GM04503 (cell line): ENCODE data around the gene C19orf67.
A peak's percentile ranks its signal among the peaks of the same experiment; 100 is the strongest.

Source experiments
- DNase-seq: peaks from one replicate; pipeline ENCODE4 v3.0.0-alpha.2; 2012; ENCODE audit warnings: low read depth

The C19orf67 gene

DNA sequence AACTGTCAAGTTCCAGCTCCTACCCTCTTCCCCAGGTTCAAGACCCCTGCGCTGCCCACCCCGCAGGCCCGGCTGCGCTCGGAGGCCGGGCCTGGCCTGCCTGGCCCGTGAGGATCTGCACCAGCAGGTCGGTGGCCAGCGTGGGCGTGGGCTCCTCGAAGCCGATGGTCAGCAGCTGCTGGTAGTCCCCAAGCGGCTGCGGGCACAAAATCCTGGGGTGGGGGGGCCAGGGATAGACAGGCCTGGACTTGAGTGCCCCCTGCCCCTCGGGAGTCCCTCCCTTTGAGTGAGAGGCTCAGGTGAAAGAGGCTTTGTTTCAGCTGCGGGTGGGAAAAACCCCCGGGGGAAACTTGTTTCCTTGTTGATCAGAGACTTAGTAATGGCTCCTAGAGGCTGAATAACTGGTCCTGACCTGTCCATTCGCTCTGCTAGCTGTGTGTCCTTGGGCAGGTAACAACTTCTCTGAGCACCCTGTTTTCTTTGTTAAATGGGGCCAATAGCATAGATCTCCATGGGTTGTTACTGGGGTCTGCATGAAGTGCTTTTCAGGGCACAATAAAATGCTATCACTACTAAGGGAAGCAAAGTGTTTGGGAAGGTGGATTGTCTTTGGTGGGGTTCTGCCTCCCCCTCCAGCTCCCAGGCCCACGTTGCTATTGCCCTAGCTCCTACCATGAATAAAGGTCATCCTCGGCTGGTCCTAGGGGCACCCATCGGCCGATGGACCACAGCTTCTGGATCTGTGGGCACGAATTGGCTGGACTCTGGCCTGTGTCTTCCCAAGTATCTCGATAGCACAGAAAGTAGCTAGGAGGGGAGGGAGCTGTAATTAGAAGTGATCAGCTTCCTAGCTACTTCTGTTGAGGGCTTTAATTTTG lies 3.5 kb downstream of the C19orf67 start:
- DNase-seq = no peak

GRCh38 chr19:14080887-14081796 lies 4.4 kb downstream of the C19orf67 start:
- peak; percentile 97 for DNase-seq

GRCh38 chr19:14078411-14078810 lies 7.2 kb downstream of the C19orf67 start:
- no peak for DNase-seq

DNA sequence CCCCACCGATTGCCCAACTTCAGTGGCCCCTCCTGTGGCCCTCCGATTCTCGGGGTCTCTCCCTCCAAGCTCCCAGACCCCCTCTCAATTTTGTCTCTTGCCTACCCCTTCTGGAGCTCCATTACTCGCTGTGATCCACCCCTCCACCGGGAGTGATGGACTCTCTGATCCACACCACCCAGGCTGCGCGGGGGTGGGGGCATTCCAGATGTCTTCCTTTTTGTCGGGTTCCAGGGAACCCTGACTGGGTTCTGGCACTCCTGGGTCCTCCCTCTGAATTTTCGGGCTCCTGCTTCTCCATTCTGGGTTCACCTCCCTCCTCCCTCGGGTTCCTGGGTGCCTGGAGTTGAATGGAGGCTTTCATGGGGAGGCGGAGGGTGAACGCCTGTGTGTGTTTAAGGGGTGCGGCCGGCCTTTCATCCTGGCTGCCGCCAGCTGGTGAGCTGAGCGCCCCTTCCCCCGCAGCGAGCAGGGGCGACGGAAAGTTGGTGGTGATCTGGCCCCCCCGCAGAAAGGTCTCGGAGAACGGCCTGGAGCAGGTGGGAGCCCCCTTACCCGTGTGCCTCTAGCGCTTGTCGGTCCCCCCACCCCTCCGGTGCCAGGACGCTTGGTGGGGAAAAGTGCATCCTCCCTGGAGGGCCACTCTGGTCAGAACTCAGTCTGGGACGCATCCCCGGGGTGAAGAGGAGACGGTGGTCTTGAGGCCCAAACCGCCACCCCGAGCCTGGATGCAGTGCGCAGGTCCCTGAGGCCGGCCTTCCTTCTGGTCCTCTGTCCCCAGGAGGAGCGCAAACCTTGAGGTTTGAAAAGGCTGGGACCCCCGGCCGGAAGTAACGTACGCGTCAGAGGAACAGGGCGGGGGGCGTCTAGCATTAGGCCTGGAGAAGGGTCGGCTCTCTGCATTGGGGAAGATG lies 11.4 kb downstream of the C19orf67 start:
- DNase-seq = no peak

DNA sequence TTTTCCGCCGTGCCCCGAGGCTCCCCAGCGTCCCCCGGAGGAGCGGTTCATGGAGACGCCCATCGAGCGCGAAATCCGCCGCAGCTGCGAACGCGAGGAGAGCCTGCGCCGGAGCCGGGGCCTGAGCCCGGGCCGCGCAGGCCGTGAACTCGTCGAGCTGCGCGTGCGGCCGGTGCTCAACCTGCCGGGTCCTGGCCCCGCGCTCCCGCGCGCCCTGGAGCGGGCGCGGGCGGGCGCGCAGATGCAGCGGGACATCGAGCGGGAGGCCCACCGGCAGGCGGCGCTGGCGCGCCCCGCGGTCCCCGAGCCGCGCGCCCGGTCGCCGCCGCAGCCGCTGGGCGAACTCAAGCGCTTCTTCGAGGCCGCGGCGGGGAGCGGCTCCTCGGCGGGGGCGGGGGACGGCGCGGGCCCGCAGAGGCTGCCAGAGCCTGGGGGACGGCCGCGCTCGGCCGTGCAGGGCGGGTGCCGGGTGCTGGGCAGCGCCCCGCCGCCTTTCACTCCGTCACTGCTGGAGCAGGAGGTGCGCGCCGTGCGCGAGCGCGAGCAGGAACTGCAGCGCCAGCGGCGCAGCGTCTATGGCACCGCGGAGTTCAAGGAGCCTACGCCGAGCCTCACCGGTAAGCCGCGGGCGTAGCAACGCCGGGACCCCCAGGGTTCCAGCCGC lies 12.2 kb downstream of the C19orf67 start:
- no peak for DNase-seq

DNA sequence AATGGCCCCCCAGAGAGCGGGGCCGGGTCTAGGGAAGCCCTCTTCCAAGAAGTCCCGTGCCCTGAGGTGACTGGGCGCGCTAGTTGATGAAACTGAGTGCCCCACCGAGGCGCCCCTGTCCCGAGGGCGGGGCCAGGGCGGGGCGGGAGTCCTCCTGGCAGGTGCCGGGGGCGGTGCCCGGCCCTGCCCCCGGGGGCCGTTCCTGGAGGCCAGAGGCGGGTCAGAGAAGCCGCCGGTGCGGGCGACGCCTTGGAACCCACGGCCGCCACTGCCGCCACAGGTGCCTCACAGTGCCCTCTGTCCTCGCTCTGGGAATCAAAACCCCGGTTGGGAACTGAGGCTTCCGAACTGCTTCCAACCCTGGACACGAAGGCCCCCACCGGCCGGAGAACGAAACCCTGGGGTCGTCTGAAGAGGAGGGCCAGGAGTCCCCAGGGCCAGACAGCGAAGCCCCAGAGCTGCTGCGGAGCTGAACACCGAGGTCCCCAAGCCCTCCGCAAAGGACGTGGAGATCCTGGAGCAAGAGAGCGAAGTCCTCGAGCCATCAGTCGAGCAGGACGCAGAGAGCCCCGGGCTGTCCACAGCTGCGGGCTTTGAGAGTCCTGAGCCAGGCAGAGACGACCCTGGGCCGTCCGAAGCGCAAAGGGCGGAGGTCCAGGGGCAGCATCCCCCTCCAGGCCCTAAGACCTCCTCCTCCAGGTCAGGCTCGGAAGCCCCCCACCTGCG lies 12.9 kb downstream of the C19orf67 start, which contains the start of gene MISP3:
Gene MISP3 (plus strand): TSS at position 252 of the 726 bp plus-strand sequence. CDS start 524 bp downstream, outside the sequence.
- DNase-seq = no peak

- DNase-seq = no peak
These were observed 15.1 kb downstream of the C19orf67 start for GRCh38 chr19:14070268-14071050.

- DNase-seq = no peak
These were observed 19.4 kb downstream of the C19orf67 start for GRCh38 chr19:14066134-14066533.

DNA sequence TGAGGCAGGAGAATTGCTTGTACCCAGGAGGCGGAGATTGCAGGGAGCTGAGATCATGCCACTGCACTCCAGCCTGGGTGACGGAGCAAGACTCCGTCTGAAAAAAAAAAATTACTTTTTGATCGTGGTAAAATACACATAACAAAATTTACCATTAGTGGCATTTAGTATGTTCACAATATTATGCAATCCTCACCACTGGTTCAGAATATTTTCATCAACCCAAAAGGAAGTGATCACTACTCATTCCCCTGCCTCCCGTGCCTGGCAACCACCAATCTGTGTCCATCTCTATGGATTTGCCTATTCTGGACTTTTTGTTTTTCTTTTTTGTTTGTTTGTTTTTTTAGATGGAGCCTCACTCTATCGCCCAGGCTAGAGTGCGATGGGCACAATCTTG lies 22.5 kb downstream of the C19orf67 start:
- DNase-seq = no peak

- DNase-seq = no peak
These were observed 23.1 kb downstream of the C19orf67 start for GRCh38 chr19:14062558-14062855.

- DNase-seq = no peak
These were observed 23.6 kb downstream of the C19orf67 start, which contains the start of gene PALM3 for GRCh38 chr19:14061751-14062557. Gene PALM3 (minus strand): TSS chr19:14062076. CDS start chr19:14061980, 96 bp downstream.

DNA sequence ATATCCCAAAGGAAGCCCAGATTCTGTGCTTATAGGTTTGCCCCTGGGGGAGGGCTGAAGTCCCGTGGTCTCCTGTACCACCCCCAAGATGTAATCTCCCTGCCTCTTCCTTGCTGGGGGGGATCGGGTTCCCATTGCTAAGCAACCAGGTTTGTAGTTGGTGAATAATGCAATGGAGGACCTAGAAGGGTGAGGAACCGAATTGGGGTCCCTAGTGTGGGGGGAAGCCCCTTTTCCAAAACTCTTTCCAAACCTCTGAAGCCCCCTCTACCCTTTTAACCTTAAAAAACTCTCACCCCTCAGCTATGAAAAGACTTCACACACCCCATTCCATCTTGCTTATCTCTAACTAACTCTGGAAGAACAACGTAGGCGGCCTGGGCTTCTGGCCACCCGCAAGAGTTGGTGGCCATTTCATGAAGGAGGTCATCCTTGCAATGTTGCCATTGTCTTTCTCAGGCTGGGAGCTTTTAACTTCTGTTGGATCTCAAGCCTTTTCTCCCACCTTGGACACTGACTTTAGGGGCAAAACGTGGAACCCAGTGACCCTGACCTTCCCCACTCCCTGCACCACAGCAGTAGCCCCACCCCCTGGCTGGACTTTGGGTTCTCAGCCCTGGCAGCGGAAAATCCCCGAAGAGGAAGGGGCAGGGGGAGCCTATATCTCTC lies 24.4 kb downstream of the C19orf67 start:
- no peak for DNase-seq

- no peak for DNase-seq
These were observed 25.9 kb downstream of the C19orf67 start for GRCh38 chr19:14059652-14060155.

- DNase-seq = no peak
These were observed 26.5 kb downstream of the C19orf67 start for GRCh38 chr19:14059093-14059480.

DNA sequence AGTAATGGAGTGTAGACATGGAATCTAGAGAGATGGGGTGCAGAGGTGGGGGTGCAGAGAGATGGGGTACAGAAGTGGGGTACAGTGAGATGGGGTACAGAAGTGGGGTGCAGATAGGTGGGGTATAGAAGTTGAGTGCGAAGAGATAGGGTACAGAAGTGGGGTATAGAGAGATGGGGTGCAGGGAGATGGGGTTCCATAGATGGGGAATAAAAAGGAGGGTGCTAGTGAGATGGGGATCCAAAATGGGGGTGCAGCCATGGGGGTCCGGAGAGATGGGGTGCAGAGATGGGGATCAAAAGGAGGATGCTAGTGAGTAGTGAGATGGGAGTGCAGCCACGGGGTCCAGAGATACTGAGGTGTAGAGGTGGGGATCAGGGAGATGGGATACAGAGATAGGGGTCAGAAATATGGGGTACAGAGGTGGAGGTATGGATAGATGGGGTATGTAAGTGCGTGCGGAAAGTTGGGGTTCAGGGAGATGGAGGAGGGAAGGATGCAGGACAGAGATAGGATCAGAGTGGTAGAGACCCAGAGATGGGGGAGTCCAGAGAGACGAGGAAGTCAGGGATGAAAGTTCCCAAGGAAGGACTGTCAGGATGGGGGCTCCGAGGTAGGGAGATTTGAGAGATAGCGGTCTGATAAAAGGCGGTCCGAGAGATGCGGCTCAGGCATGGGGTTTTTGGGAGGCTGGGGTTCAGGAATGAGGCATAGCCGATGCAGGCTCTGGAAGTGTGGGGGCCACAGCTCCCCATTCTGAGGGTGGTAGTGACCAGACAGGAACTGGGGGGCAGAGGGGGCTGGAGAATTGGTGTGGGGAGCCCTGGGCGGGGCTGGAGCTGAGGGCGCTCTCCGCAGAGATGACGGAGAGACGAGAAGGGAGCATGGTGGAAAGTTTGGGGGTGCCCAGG lies 27.1 kb downstream of the C19orf67 start:
- DNase-seq = no peak

GRCh38 chr19:14056741-14057356 lies 28.7 kb downstream of the C19orf67 start:
- DNase-seq = no peak
